Mesothelial cell of epicardium (in vitro differentiated cells): ENCODE data around the gene CBLB. TPM values are rescaled to one million over a fixed set of nuclear protein-coding genes. Genes with fewer than 3 reads are reported as not detected.
"Not testable (repeated sequence)": the region's sequence is repeated elsewhere in the genome, so short reads cannot be mapped to it uniquely, and the experiment has no call there.

Experiments
- DNase-seq, 2 experiments: peaks; one replicate each; pipeline ENCODE4 v3.0.0; 2021; ENCODE audit warnings: low spot score in 2 of 2; ENCODE audit not compliant: unreplicated experiment in 2 of 2
- H3K27ac Mint-ChIP-seq: 2 replicates; pipeline ENCODE4 v1.8.0; 2021; ENCODE audit warnings: mixed read lengths
- H3K27me3 Mint-ChIP-seq: 2 replicates; pipeline ENCODE4 v1.8.0; 2021; ENCODE audit warnings: low read depth, mixed read lengths
- H3K36me3 Mint-ChIP-seq: 2 replicates; pipeline ENCODE4 v1.8.0; 2021; ENCODE audit warnings: mixed read lengths
- H3K4me1 Mint-ChIP-seq: 2 replicates; pipeline ENCODE4 v1.8.0; 2021; ENCODE audit warnings: mixed read lengths
- H3K4me3 Mint-ChIP-seq: 2 replicates; pipeline ENCODE4 v1.8.0; 2021; ENCODE audit warnings: mild to moderate bottlenecking, moderate library complexity, mixed read lengths
- H3K9me3 Mint-ChIP-seq: 2 replicates; pipeline ENCODE4 v1.8.0; 2021; ENCODE audit warnings: mixed read lengths
- CTCF ChIP-seq: fragments of 200-600 bp; sonication (generic); IDR thresholded peaks from one replicate; pipeline ENCODE4 v1.5.0; 2021; ENCODE audit warnings: antibody characterized with exemption; ENCODE audit not compliant: unreplicated experiment
- total RNA-seq: library from RNA; stranded (reverse); gene quantifications from 3 replicates; pipeline ENCODE4 v1.2.1, GENCODE V29; 2021

Gene CBLB
- total RNA-seq, 1 donor from 2014 or later = 116 TPM

- DNase-seq = no peak
- no peak for TF ChIP-seq CTCF
- H3K27ac Mint-ChIP-seq = peak overlapping the region; percentile 74
- peaks cover 21% of the 10 kb centered on the region for H3K4me1 Mint-ChIP-seq
- H3K36me3 Mint-ChIP-seq = peaks cover 38% of the 10 kb centered on the region
- H3K27me3 Mint-ChIP-seq = no peaks in the 10 kb centered on the region
- no peak overlapping the region for H3K4me3 Mint-ChIP-seq
- no peaks in the 10 kb centered on the region for H3K9me3 Mint-ChIP-seq
Measured at GRCh38 chr3:105822171-105823123, 46.4 kb downstream of the CBLB start.

GRCh38 chr3:105821433-105821832 is 47.4 kb downstream of the CBLB start:
- Mint-ChIP-seq H3K27ac (no peak overlapping the region), H3K36me3 (peaks cover 32% of the 10 kb centered on the region), H3K4me1 (peaks cover 26% of the 10 kb centered on the region), H3K27me3 (no peaks in the 10 kb centered on the region), H3K9me3 (no peaks in the 10 kb centered on the region), H3K4me3 (no peak overlapping the region)
- no peak for TF ChIP-seq CTCF
- no peak for DNase-seq

- H3K27ac Mint-ChIP-seq = peak overlapping the region; percentile 31
- H3K27me3 Mint-ChIP-seq = no peaks in the 10 kb centered on the region
- peaks cover 23% of the 10 kb centered on the region for H3K36me3 Mint-ChIP-seq
- H3K4me1 Mint-ChIP-seq = peaks cover 15% of the 10 kb centered on the region
- peaks cover 3% of the 10 kb centered on the region for H3K9me3 Mint-ChIP-seq
- H3K4me3 Mint-ChIP-seq = no peak overlapping the region
- TF ChIP-seq CTCF = no peak
- DNase-seq = no peak
Measured at GRCh38 chr3:105816833-105817232, 52.0 kb downstream of the CBLB start.

DNA sequence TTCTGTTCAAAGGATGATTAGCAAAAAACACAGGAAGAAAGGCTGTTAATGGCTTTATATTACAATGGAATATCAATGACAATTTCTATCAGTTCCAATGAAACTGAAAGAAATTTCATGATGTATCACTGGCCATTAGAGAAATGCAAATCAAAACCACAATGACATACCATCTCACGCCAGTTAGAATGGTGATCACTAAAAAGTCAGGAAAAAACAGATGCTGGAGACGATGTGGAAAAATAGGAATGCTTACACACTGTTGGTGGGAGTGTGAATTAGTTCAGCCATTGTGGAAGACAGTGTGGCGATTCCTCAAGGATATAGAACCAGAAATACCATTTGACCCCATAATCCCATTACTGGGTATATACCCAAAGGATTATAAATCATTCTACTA is 53.5 kb downstream of the CBLB start:
- Mint-ChIP-seq H3K36me3 (peaks cover 18% of the 10 kb centered on the region), H3K4me1 (peaks cover 21% of the 10 kb centered on the region)
- H3K9me3 Mint-ChIP-seq, H3K4me3 Mint-ChIP-seq, DNase-seq, H3K27me3 Mint-ChIP-seq, H3K27ac Mint-ChIP-seq: not testable (repeated sequence)

- H3K4me1 Mint-ChIP-seq = peaks cover 30% of the 10 kb centered on the region
- no peak for DNase-seq
- H3K36me3 Mint-ChIP-seq = peaks cover 14% of the 10 kb centered on the region
- H3K4me3 Mint-ChIP-seq = no peak overlapping the region
- no peaks in the 10 kb centered on the region for H3K27me3 Mint-ChIP-seq
- no peak overlapping the region for H3K27ac Mint-ChIP-seq
- TF ChIP-seq CTCF = no peak
- peaks cover 3% of the 10 kb centered on the region for H3K9me3 Mint-ChIP-seq
Measured at GRCh38 chr3:105813710-105814109, 55.1 kb downstream of the CBLB start.

- Mint-ChIP-seq H3K4me3 (no peak overlapping the region), H3K9me3 (peaks cover 3% of the 10 kb centered on the region), H3K36me3 (peaks cover 14% of the 10 kb centered on the region), H3K27ac (no peak overlapping the region), H3K27me3 (no peaks in the 10 kb centered on the region), H3K4me1 (peaks cover 29% of the 10 kb centered on the region)
- no peak for DNase-seq
- no peak for TF ChIP-seq CTCF
Measured at GRCh38 chr3:105812194-105812586, 56.6 kb downstream of the CBLB start.
